ENCODE results near the gene GIGYF2. TPM values are rescaled to one million over a fixed set of nuclear protein-coding genes. Genes with fewer than 3 reads are reported as not detected.

The GIGYF2 gene
- total RNA-seq, 1 experiment from 2014 or later = 55.3 TPM

DNA sequence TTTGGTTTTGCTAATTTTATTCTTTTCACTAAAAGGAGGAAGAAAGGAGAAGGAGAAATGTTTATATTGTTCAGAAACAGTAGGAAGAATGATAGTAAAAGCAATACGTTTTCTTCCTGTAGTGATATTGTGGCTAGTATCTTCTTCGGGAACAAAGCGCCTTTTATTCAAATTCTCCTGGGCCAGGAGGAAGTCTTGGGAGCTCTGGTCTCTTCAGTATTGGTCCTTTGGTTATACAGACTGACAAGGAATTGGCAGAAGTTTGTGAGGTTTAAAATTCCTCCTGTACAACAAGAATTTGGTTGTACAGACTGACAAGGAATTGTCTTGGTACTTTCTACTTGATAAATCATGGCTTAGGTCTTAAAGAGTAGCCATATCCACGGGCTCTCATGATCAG is 9.9 kb downstream of the GIGYF2 start:
- TF ChIP-seq, protein P1, sequence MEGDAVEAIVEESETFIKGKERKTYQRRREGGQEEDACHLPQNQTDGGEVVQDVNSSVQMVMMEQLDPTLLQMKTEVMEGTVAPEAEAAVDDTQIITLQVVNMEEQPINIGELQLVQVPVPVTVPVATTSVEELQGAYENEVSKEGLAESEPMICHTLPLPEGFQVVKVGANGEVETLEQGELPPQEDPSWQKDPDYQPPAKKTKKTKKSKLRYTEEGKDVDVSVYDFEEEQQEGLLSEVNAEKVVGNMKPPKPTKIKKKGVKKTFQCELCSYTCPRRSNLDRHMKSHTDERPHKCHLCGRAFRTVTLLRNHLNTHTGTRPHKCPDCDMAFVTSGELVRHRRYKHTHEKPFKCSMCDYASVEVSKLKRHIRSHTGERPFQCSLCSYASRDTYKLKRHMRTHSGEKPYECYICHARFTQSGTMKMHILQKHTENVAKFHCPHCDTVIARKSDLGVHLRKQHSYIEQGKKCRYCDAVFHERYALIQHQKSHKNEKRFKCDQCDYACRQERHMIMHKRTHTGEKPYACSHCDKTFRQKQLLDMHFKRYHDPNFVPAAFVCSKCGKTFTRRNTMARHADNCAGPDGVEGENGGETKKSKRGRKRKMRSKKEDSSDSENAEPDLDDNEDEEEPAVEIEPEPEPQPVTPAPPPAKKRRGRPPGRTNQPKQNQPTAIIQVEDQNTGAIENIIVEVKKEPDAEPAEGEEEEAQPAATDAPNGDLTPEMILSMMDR (conservative IDR thresholded peaks at IDR 0.05) = no peak

More for the DNA sequence above, 9.9 kb downstream of the GIGYF2 start:
- no peak overlapping the region for H3K23ac ChIP-seq (ENCODE audit: insufficient read length, low read depth, low read length)
- no peak overlapping the region for H3K4ac ChIP-seq (ENCODE audit: low read depth, low read length)
- no peak overlapping the region for H2AK5ac ChIP-seq (ENCODE audit: insufficient read length, low read length)
- H2BK12ac ChIP-seq (ENCODE audit: insufficient read length, low read depth, low read length) = no peak overlapping the region
- H4K8ac ChIP-seq (replicated peaks; ENCODE audit: insufficient read length, low read depth, low read length) = no peak overlapping the region
- Mint-ChIP-seq H3K4me1 (no peaks in the 10 kb centered on the region), H3K36me3 (ENCODE audit: insufficient read depth in 1 of 3, low read depth in 3 of 3) (peaks cover 26 to 53% (median 38%) of the 10 kb centered on the region in 3 experiments; a peak in 6 of 7 replicates), H3K9me3 (no peaks in the 10 kb centered on the region), H3K4me3 (no peak overlapping the region), H3K27ac (no peak overlapping the region), H3K27me3 (ENCODE audit: low read depth) (no peaks in the 10 kb centered on the region)
- H2BK5ac ChIP-seq (ENCODE audit: insufficient read length, low read length) = no peak overlapping the region
- H3T11ph ChIP-seq (ENCODE audit: low read length) = no peak overlapping the region
- no peak overlapping the region for H2AFZ ChIP-seq (ENCODE audit: low read length)
- H3K79me2 ChIP-seq (ENCODE audit: insufficient read depth, low read length) = peaks cover 12% of the 10 kb centered on the region
- no peak for DNase-seq
- no peaks in the 10 kb centered on the region for H3K23me2 ChIP-seq (ENCODE audit: insufficient read length, low read depth, low read length, poor library complexity, severe bottlenecking)
- no peak overlapping the region for H3K18ac ChIP-seq (ENCODE audit: insufficient read length, low read depth, low read length)
- H3K27me3 ChIP-seq (ENCODE audit: insufficient read depth, low read length) = no peaks in the 10 kb centered on the region
- H3K56ac ChIP-seq (ENCODE audit: insufficient read length, low read depth, low read length) = no peak overlapping the region
- no peak overlapping the region for H2BK120ac ChIP-seq (ENCODE audit: low read depth, low read length, poor library complexity, severe bottlenecking)
- H3K4me1 ChIP-seq (ENCODE audit: insufficient read depth, low read length) = no peaks in the 10 kb centered on the region
- H3K27ac ChIP-seq (ENCODE audit: insufficient read length, low read depth, low read length) = no peak overlapping the region
- H3K4me2 ChIP-seq (ENCODE audit: insufficient read depth, insufficient read length, low read length) = no peak overlapping the region
- H2BK20ac ChIP-seq (ENCODE audit: low read depth, low read length, poor library complexity, severe bottlenecking) = no peak overlapping the region
- H4K20me1 ChIP-seq (ENCODE audit: control insufficient read depth, insufficient read depth, insufficient read length) = no peaks in the 10 kb centered on the region
- no peaks in the 10 kb centered on the region for H3K9me3 ChIP-seq (ENCODE audit: control insufficient read depth, low read depth, low read length)
- H3K14ac ChIP-seq (ENCODE audit: insufficient read depth, low read length) = no peak overlapping the region
- no CpG with 5 or more reads among the region's 4 CpGs for WGBS (ENCODE audit: extremely low coverage, insufficient read length, low lambda C conversion rate)
- no peak overlapping the region for H3K9ac ChIP-seq (ENCODE audit: extremely low read depth, insufficient read length, low read length)
- no peak overlapping the region for H2BK15ac ChIP-seq (ENCODE audit: low read depth, low read length)
- no peak overlapping the region for H4K91ac ChIP-seq (ENCODE audit: insufficient read length, low read depth, low read length)
- no peak overlapping the region for H4K5ac ChIP-seq (ENCODE audit: insufficient read length, low read depth, low read length)
- peaks cover 3% of the 10 kb centered on the region for H3K79me1 ChIP-seq (ENCODE audit: insufficient read depth, low read depth, low read length, poor library complexity, severe bottlenecking)

Measured in H9 (cell line).